Stomach smooth muscle (tissue), 2 donors: ENCODE data around the gene MAPK8IP3.
A peak's percentile ranks its signal among the peaks of the same experiment; 100 is the strongest.

Experiments used
- H3K27ac ChIP-seq: one replicate; pipeline ENCODE4 v1.7.0; 2013; ENCODE audit warnings: mild to moderate bottlenecking, low read length, inconsistent platforms
- H3K27me3 ChIP-seq, 2 donors: one replicate each; pipeline ENCODE4 v1.7.0; 2013; ENCODE audit warnings: low read length in 2 of 2; ENCODE audit not compliant: insufficient read depth in 2 of 2, control insufficient read depth in 1 of 2
- H3K36me3 ChIP-seq, 2 donors: one replicate each; pipeline ENCODE4 v1.7.0; 2013; ENCODE audit warnings: low read length in 2 of 2; ENCODE audit not compliant: control insufficient read depth in 2 of 2, insufficient read depth in 2 of 2
- H3K4me1 ChIP-seq: one replicate; pipeline ENCODE4 v1.7.0; 2013; ENCODE audit warnings: low read length; ENCODE audit not compliant: control insufficient read depth, insufficient read depth
- H3K4me3 ChIP-seq, 2 donors: one replicate each; pipeline ENCODE4 v1.7.0; 2013; ENCODE audit warnings: low read length in 2 of 2
- H3K9ac ChIP-seq, 2 donors: one replicate each; pipeline ENCODE4 v1.7.0; 2013; ENCODE audit warnings: low read length in 2 of 2, mild to moderate bottlenecking in 1 of 2
- H3K9me3 ChIP-seq, 2 donors: one replicate each; pipeline ENCODE4 v1.7.0; 2013; ENCODE audit warnings: low read length in 2 of 2; ENCODE audit not compliant: control insufficient read depth in 2 of 2
- donor health status: healthy.
- donor health status: Pancreatic carcinoma.

MAPK8IP3 gene

DNA sequence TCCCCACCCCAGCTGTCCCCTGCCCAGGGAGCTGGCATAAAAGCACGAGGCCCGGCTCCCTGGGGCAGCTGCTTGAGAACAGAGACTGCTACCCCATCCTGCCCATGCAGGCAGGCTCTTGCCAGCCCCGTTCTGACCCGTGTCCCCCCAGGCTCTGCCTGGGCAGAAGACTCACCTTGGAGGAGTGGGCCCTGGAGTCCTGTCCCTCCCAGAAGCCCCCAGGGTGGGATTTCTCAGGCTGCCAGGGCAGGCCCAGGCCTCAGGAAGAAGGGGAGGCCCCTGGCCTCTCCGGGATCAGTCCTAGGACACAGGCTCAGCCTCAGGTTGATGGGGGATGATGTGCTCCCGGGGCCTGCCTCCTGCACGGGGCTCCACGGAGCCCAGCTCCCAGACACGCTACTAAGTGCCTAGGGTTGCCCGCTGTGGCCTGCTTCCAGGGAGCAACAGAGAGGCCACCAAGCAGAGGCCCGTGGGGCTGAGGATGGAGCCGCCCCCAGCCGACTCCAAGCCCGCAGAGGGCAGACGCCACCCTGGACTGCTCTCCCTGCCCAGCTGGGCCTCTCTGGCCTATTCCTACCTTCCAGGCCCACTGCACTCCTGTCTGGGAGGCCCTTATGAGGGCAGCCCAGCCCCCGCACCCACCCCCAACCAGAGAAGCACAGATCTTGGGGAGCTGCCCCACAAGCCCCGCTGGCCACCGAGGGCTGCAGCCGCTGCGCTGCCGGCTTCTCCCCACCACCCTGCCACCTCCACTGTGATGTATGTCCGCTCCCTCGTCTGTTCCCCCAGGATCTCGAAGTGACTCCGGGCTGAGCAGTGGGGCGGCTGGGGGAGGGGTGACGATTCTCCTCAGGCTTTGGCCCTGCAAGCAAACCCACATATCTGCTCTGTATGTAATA, 63.7 kb downstream of the MAPK8IP3 start:
- Histone ChIP-seq H3K27me3 (no peaks in the 10 kb centered on the region), H3K9ac (no peak overlapping the region), H3K9me3 (no peaks in the 10 kb centered on the region), H3K27ac (peak overlapping the region; percentile 73), H3K4me1 (peaks cover 39% of the 10 kb centered on the region), H3K36me3 (peaks cover 9 to 23% of the 10 kb centered on the region in 2 donors), H3K4me3 (peak overlapping the region; percentile 63 to 90)

DNA sequence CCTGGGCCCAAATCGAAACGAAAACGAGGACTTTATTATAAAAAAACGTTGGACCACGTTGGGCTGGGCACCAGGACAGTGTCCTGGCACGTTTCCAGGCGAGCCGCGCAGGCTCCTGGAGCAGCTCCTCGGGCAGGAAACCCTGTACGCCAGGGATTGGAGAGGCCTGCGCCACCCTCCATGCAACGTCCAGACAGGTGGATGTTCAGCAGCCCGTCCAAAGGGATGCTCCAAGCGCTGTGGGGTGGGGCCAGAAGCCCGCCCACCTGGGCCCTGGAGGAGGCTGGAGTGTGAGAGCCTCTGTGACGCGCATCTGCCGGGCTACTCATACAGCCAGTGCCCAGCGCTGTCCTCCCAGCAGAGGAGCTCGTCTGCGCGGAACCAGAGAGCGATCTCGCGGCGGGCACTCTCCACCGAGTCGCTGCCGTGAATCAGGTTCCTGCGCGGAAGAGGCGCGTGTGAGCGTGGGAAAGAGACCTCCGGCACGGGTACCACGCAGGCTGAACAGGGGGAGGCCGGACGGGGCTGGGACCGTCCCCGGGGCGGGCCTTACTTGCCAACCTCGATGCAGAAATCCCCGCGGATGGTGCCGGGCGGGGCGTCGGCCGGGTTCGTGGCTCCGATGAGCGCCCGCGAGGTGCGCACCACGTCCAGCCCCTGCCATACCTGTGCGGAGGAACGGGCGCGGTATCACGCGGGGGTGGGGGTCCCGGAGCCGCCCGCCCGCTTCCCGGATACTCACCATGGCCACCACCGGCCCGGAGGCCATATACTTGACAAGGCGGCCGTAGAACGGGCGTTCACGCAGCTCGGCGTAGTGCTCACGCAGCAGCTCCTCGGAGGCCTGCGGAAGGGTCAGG, 64.6 kb downstream of the MAPK8IP3 start:
- peak overlapping the region; percentile 51 to 57 for H3K9ac ChIP-seq
- peak overlapping the region; percentile 63 to 90 for H3K4me3 ChIP-seq
- H3K27ac ChIP-seq = peak overlapping the region; percentile 73
- H3K4me1 ChIP-seq = peaks cover 45% of the 10 kb centered on the region
- peaks cover 4 to 16% of the 10 kb centered on the region in 2 donors for H3K36me3 ChIP-seq
- no peaks in the 10 kb centered on the region for H3K27me3 ChIP-seq
- no peaks in the 10 kb centered on the region for H3K9me3 ChIP-seq

DNA sequence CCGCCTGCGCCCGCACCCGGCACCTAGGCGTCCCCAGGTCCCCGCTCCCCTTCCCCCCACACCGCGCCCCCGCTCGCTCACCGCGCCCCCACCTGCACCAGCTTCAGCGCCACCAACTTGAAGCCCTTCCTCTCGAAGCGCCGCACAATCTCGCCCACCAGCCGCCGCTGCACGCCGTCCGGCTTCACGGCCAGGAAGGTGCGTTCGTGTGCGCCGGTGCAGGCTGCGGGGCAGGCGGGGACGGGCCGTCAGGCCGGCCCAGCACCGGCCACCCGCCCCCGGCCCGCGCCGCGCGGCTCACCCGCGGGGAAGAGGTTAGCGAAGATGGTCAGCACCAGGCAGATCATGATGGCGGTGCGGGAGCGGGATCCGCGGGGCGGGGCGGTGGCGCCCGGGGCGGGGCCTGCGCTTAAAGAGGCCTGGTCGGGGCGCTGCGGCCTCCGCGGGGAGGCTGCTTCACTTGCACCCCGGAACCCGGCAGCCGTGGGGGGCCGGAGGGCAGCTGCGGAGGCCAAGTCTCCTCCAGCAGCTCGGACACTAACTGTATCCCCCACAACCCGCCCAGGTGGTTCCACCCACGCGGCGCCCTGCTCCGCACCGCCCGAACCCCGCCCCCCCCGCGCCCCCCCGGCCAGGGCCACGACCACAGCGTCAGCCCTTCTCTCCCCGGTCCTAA, 65.3 kb downstream of the MAPK8IP3 start, which contains the start of gene NME3:
TSS of gene NME3 (minus strand) at position 356 of the 676 bp plus-strand sequence. CDS start at position 347, 9 bp downstream.
- Histone ChIP-seq H3K4me1 (peaks cover 45% of the 10 kb centered on the region), H3K27ac (peak within 1 kb of the TSS; percentile 73)

DNA sequence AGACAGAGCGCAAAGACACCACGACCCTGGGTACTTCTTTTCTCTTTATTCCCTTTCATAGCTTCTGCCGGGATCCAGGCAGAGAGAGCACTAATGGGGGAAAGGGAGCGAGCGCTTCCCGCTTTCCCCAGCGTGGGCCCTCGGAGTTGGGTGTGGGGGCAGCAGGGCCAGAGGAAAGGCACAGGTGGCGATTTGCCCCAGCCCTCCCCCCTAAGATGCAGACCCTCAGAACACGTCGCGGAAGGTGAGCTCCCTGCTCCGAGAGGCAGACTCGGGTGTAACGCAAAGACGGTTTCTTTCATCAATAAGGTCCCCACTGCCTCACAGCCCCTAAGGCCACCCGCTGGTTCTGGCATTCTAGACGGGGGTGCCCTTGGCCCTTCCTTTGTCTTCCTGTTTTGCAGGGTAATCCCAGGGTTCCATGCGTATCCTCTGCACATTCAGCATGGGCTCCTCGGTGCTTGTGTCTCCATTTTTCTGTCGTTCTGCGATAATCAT, 65.9 kb downstream of the MAPK8IP3 start:
- H3K27me3 ChIP-seq = no peaks in the 10 kb centered on the region
- no peaks in the 10 kb centered on the region for H3K9me3 ChIP-seq
- peak overlapping the region; percentile 73 for H3K27ac ChIP-seq
- peak overlapping the region; percentile 29 to 78 for H3K9ac ChIP-seq
- H3K4me1 ChIP-seq = peaks cover 45% of the 10 kb centered on the region
- peaks cover 4 to 12% of the 10 kb centered on the region in 2 donors for H3K36me3 ChIP-seq
- H3K4me3 ChIP-seq = peak overlapping the region; percentile 63 to 90

More for the DNA sequence above, 65.3 kb downstream of the MAPK8IP3 start, which contains the start of gene NME3:
- Histone ChIP-seq H3K36me3 (peaks cover 4 to 12% of the 10 kb centered on the region in 2 donors), H3K9me3 (no peaks in the 10 kb centered on the region), H3K27me3 (no peaks in the 10 kb centered on the region), H3K4me3 (peak within 1 kb of the TSS; percentile 63 to 90), H3K9ac (peak within 1 kb of the TSS; percentile 51 to 78)

DNA sequence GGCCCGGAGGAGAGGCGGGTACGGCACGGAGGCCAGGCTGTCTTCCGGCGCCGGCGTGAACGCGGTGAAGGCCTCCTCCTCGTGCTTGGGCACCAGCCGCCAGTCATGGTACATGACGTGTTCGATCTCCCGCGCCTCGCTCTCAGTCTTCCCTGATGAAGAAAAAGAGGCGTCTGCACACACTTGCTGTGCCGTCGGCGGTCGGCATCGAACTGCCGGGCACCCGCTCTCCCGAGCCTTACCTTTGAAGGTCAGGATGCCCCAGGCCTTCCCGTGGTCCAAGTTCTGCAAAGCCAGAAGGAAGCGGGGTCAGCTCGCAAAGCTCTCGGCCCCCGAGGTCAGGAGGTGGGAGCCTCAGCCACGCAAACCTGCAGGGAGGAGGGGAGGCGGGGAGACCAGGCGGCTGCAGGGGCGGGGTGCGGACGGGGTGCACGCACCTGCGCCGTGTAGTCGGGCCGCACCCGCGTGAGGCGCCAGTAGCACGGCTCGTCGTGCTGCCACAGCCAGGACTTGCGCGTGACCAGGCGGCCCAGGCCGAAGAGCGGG, 66.4 kb downstream of the MAPK8IP3 start, which contains the start of gene EME2:
TSS of gene EME2 (plus strand) at position 449 of the 546 bp plus-strand sequence. CDS start 418 bp downstream, outside the sequence.
- Histone ChIP-seq H3K4me3 (peak within 1 kb of the TSS; percentile 63 to 90), H3K4me1 (peaks cover 45% of the 10 kb centered on the region), H3K27me3 (no peaks in the 10 kb centered on the region), H3K9ac (peak within 1 kb of the TSS; percentile 74 to 78), H3K27ac (peak within 1 kb of the TSS; percentile 73), H3K36me3 (peaks cover 3 to 12% of the 10 kb centered on the region in 2 donors), H3K9me3 (no peaks in the 10 kb centered on the region)

DNA sequence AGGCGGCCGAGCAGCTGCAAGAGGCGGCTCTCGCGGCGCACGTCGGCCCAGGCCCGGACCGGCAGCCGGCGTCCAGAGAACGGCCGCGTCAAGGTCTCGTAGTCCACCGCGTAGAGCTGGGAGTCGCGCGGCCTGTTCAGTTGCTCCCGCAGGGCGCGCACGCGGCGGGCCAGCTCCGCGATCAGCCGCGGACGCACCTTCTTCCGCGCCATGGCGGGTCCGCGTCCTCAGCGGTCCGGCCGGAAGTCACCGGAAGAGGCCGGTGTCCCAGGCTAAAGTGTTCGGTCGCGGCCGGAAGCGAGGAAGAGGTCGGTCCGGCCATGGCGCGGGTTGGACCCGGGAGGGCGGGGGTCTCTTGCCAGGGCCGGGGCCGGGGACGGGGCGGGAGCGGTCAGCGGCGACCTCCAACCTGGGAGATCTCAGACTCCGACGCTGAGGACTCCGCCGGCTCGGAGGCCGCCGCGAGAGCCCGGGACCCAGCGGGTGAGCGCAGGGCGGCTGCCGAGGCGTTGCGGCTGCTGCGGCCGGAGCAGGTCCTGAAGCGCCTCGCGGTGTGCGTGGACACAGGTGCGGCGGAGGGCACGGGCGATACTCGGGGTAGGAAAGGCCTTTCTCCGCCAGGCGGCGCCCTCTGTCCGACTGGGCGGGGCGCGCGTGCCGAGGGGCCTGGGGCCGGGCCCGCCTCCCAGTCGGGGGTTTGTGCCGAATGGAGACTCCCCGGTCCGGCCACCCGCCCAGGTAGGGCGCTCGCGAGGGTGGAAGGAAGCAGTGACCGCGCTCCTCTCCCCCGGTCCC, 67.1 kb downstream of the MAPK8IP3 start, which contains the start of gene MRPS34:
TSS of gene MRPS34 (minus strand) at position 227 of the 795 bp plus-strand sequence. CDS start at position 212, 15 bp downstream.
- H3K4me1 ChIP-seq = peaks cover 45% of the 10 kb centered on the region
- H3K9ac ChIP-seq = peak within 1 kb of the TSS; percentile 74 to 78
- H3K36me3 ChIP-seq = peaks cover 0 to 14% of the 10 kb centered on the region in 2 donors
- H3K4me3 ChIP-seq = peak within 1 kb of the TSS; percentile 63 to 90
- peak within 1 kb of the TSS; percentile 73 for H3K27ac ChIP-seq
- H3K27me3 ChIP-seq = no peaks in the 10 kb centered on the region
- H3K9me3 ChIP-seq = no peaks in the 10 kb centered on the region

DNA sequence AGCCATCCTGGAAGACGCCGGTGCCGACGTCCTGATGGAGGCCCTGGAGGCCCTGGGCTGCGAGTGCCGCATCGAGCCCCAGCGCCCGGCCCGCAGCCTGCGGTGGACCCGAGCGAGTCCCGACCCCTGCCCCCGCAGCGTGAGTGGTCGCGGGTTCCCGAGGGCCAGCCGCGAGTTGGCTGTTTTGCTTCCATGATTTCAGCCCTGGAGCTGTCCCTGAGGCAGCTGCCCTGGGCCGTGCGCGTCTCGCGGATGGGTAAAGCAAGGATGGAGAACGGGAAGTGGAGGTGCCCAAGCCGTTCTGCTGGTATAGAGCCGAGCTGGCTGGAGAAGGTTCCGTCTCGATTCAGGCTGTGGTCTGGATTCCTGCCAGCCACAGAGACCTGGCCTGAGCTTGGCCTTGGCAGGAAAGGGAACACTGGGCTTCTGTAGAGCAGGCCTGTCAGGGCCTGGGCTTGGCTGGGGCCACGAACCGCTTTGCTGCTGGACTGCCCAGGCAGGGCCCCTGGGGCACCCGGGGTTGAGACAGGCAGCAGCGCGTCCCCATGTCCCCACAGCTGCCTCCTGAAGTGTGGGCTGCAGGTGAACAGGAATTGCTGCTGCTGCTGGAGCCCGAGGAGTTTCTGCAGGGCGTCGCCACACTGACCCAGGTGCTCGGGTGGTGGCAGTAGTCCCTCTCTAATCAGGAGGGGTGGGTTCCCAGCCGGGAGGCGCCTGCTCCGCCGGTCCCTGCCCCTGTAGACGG, 67.9 kb downstream of the MAPK8IP3 start:
- Histone ChIP-seq H3K9ac (peak overlapping the region; percentile 74 to 78), H3K36me3 (peaks cover 0 to 12% of the 10 kb centered on the region in 2 donors), H3K9me3 (no peaks in the 10 kb centered on the region), H3K27ac (peak overlapping the region; percentile 67), H3K27me3 (no peaks in the 10 kb centered on the region), H3K4me1 (peaks cover 45% of the 10 kb centered on the region), H3K4me3 (peak overlapping the region; percentile 63 to 90)

DNA sequence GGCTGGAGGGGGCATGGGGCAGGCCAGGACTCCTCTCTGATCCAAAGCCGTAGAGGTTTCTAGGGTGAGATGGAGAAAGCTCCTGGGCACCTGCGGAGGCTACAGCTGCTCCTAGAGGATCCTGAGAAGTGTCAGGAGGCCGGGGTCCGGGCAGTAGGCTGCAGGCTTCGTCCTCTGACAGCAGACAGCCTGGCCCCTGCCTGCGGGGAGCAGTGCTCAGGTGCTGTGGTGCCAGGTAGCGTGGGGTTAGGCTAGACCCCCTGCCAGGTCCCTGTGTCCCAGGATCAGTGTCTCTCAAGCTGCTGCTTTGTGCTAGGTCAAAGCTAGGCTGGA, 68.4 kb downstream of the MAPK8IP3 start:
- Histone ChIP-seq H3K9ac (peak overlapping the region in 1 of 2 donors; percentile 5), H3K9me3 (no peaks in the 10 kb centered on the region), H3K27me3 (no peaks in the 10 kb centered on the region), H3K36me3 (peaks cover 0 to 14% of the 10 kb centered on the region in 2 donors), H3K4me1 (peaks cover 44% of the 10 kb centered on the region), H3K4me3 (peak overlapping the region in 1 of 2 donors; percentile 90), H3K27ac (no peak overlapping the region)
